ENCODE data around the gene NAALADL2.
"Not testable (repeated sequence)": the region's sequence is repeated elsewhere in the genome, so short reads cannot be mapped to it uniquely, and the experiment has no call there.

The NAALADL2 gene

GRCh38 chr3:175731543-175731942, 872.4 kb downstream of the NAALADL2 start:
- no peak for DNase-seq

GRCh38 chr3:175732017-175732416, 872.9 kb downstream of the NAALADL2 start:
- DNase-seq, result no peak

- DNase-seq, result no peak
Measured at GRCh38 chr3:175735866-175736265, 876.7 kb downstream of the NAALADL2 start.

- no peak for DNase-seq
Measured at GRCh38 chr3:175737646-175738572, 878.8 kb downstream of the NAALADL2 start.

- DNase-seq, result no peak
Measured at GRCh38 chr3:175741951-175742350, 882.8 kb downstream of the NAALADL2 start.

GRCh38 chr3:175743733-175744400, 884.7 kb downstream of the NAALADL2 start:
- no peak for DNase-seq

- no peak for DNase-seq
Measured at GRCh38 chr3:175746308-175746707, 887.2 kb downstream of the NAALADL2 start.

GRCh38 chr3:175748087-175748730, 889.1 kb downstream of the NAALADL2 start:
- no peak for DNase-seq

GRCh38 chr3:175749981-175750380, 890.8 kb downstream of the NAALADL2 start:
- no peak for DNase-seq

- DNase-seq, result no peak
Measured at GRCh38 chr3:175751089-175751488, 892.0 kb downstream of the NAALADL2 start.

GRCh38 chr3:175763948-175764347, 904.8 kb downstream of the NAALADL2 start:
- DNase-seq, result no peak

GRCh38 chr3:175764722-175765121, 905.6 kb downstream of the NAALADL2 start:
- DNase-seq, result no peak

- no peak for DNase-seq
Measured at GRCh38 chr3:175770426-175770825, 911.3 kb downstream of the NAALADL2 start.

GRCh38 chr3:175777495-175777894, 918.4 kb downstream of the NAALADL2 start:
- DNase-seq, result no peak

- no peak for DNase-seq
Measured at GRCh38 chr3:175777965-175778364, 918.8 kb downstream of the NAALADL2 start.

- no peak for DNase-seq
Measured at GRCh38 chr3:175778994-175779393, 919.9 kb downstream of the NAALADL2 start.

- DNase-seq, result not testable (repeated sequence)
Measured at GRCh38 chr3:175787109-175787508, 928.0 kb downstream of the NAALADL2 start.

GRCh38 chr3:175792245-175792644, 933.1 kb downstream of the NAALADL2 start:
- no peak for DNase-seq

GRCh38 chr3:175798326-175798725, 939.2 kb downstream of the NAALADL2 start:
- no peak for DNase-seq

GRCh38 chr3:175805825-175806224, 946.7 kb downstream of the NAALADL2 start:
- no peak for DNase-seq

GRCh38 chr3:175807175-175807574, 948.0 kb downstream of the NAALADL2 start:
- no peak for DNase-seq

- DNase-seq, result no peak
Measured at GRCh38 chr3:175818811-175819464, 959.8 kb downstream of the NAALADL2 start.

Measured in stimulated activated CD4-positive, alpha-beta T cell treated with anti-CD3 and anti-CD28 coated beads, Interleukin-15, amount 100 ng/mL, for 24 hours (primary cell).